SJCRH30 (cell line): ENCODE results near the gene BTBD8. TPM values are rescaled to one million over a fixed set of nuclear protein-coding genes. Genes with fewer than 3 reads are reported as not detected.
"Not testable (repeated sequence)": the region's sequence is repeated elsewhere in the genome, so short reads cannot be mapped to it uniquely, and the experiment has no call there.

Experiments
- DNase-seq, 2 experiments: peaks; one replicate each; pipeline ENCODE4 v3.0.0-alpha.2; 2015 to 2020
- H3K27ac ChIP-seq: fragments of 250-450 bp; sonication (Bioruptor Pico); 2 replicates; pipeline ENCODE4 v1.5.1; 2020; ENCODE audit warnings: mild to moderate bottlenecking, moderate library complexity
- H3K27me3 ChIP-seq: fragments of 250-450 bp; sonication (Bioruptor Pico); 2 replicates; pipeline ENCODE4 v1.5.1; 2020; ENCODE audit warnings: mild to moderate bottlenecking, moderate library complexity
- H3K36me3 ChIP-seq: fragments of 250-450 bp; sonication (Bioruptor Pico); 2 replicates; pipeline ENCODE4 v1.5.1; 2020; ENCODE audit warnings: mild to moderate bottlenecking, moderate library complexity
- H3K4me1 ChIP-seq: fragments of 250-450 bp; sonication (Bioruptor Pico); 2 replicates; pipeline ENCODE4 v1.5.1; 2020; ENCODE audit warnings: mild to moderate bottlenecking, moderate library complexity
- H3K4me3 ChIP-seq: fragments of 250-450 bp; sonication (Bioruptor Pico); 2 replicates; pipeline ENCODE4 v1.5.1; 2020; ENCODE audit warnings: mild to moderate bottlenecking, moderate library complexity
- H3K9me3 ChIP-seq: fragments of 250-450 bp; sonication (Bioruptor Pico); replicated peaks from 2 replicates; pipeline ENCODE4 v1.5.1; 2020; ENCODE audit warnings: mild to moderate bottlenecking, moderate library complexity
- total RNA-seq: library from RNA; depleted of rRNA; stranded (reverse); fragments of >200 nt; shearing (Covaris generic); gene quantifications from 2 replicates; pipeline ENCODE4 v1.2.3, GENCODE V29; 2014

Gene BTBD8
- total RNA-seq, 1 experiment from 2014 or later: 0.73 TPM

DNA sequence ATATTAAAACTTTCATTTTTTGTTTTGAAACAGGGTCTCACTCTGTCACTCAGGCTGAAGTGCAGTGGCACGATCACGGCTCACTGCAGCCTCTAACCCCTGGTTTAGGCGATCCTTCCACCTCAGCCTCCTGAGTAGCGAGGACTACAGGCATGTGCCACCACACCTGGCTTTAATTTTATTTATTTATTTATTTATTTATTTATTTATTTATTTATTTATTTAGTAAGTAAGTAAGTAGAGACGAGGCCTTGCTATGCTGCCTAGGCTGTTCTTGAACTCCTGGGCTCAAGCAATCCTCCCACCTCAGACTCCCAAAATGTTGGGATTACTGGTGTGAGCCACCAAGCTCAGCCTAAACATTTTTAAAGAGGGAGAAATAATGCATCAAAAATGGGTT lies 3.8 kb upstream of the BTBD8 start:
- Histone ChIP-seq H3K36me3 (no peaks in the 10 kb centered on the region), H3K4me1 (no peaks in the 10 kb centered on the region), H3K27me3 (no peaks in the 10 kb centered on the region)

DNA sequence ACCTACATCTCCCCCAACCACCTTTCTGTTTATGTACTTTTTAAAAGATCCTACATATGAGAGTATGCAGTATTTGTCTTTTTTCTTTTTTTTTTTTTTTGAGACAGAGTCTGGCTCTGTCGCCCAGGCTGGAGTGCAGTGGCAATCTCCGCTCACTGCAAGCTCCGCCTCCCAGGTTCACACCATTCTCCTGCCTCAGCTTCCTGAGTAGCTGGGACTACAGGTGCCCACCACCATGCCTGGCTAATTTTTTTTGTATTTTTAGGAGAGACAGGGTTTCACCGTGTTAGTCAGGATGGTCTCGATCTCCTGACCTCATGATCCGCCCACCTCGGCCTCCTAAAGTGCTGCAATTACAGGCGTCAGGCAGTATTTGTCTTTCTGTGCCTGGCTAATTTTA lies 2.1 kb upstream of the BTBD8 start:
- not testable (repeated sequence) for H3K4me3 ChIP-seq, DNase-seq, H3K9me3 ChIP-seq, H3K36me3 ChIP-seq, H3K4me1 ChIP-seq, H3K27ac ChIP-seq, H3K27me3 ChIP-seq

More for the DNA sequence above, 3.8 kb upstream of the BTBD8 start:
- no peak for DNase-seq
- Histone ChIP-seq H3K27ac (no peak overlapping the region), H3K4me3 (no peak overlapping the region), H3K9me3 (no peaks in the 10 kb centered on the region)

DNA sequence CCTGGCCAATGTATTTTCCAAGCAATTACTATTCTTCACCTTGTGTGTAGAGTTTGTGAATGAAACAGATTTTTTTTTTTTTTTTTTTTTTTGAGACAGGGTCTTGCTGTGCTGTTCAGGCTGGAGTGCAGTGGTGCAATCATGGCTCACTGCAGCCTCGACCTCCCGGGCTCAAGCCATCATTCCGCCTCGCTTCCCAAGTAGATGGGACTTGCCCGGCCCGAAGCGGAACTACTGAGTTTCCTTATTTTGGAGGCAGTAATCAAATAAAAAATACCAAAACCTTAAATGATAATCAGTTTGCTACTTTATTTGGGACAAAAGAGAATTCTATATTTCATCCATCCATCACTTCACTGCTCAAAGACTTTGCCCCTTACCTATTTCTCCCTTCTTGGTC lies 704 bp upstream of the BTBD8 start:
- no peaks in the 10 kb centered on the region for H3K27me3 ChIP-seq
- no peak for DNase-seq
- H3K4me1 ChIP-seq: no peaks in the 10 kb centered on the region
- H3K4me3 ChIP-seq: peak overlapping the region; percentile 78
- H3K9me3 ChIP-seq: no peaks in the 10 kb centered on the region
- no peaks in the 10 kb centered on the region for H3K36me3 ChIP-seq
- no peak overlapping the region for H3K27ac ChIP-seq

DNA sequence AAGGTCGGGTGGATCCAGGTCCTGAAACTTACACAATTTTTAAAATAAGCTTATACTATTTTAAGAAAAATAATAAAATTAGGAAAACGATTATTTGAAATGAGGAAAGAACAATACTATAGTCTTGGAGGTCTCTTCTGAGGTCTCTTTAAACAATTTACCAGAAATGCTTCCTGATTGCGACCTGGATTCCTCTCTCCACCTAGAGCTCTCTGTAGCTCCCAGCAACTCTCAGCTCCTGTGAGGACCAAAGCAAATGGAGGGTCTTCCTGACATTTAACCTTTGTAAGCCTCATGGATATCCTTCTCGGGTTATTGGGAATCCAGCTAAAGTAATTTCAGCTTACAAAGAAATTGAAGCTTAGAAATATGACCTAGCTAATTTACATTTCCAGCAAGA lies 886 bp downstream of the BTBD8 start:
- Histone ChIP-seq H3K27me3 (no peaks in the 10 kb centered on the region), H3K36me3 (no peaks in the 10 kb centered on the region), H3K4me1 (no peaks in the 10 kb centered on the region), H3K9me3 (0 out of 2 replicates have a peak, but pooled peaks cover 4% of the 10 kb centered on the region), H3K4me3 (peak overlapping the region; percentile 78), H3K27ac (no peak overlapping the region)
- no peak for DNase-seq

DNA sequence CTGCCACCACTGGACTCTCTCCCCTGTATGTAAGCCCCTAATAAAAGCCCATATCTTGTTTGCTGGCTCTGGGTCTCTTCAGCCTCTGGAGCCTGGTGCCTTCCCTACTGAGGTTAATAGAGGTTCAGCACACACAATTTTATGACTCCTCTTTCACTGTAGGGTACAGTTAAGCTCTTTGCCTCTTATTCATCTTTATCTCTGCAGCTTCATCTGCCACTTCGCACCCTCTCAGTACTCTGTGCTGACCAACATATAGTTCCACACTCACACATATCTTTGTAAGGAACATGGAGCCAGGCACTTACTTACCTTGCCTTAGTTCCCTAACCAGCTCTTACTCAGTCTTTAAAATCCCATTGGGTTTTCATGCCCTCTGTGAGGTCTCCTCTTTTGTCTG lies 4.5 kb downstream of the BTBD8 start:
- Histone ChIP-seq H3K4me1 (no peaks in the 10 kb centered on the region), H3K27me3 (no peaks in the 10 kb centered on the region), H3K36me3 (no peaks in the 10 kb centered on the region), H3K9me3 (0 out of 2 replicates have a peak, but pooled peaks cover 4% of the 10 kb centered on the region), H3K27ac (no peak overlapping the region), H3K4me3 (no peak overlapping the region)
- no peak for DNase-seq

DNA sequence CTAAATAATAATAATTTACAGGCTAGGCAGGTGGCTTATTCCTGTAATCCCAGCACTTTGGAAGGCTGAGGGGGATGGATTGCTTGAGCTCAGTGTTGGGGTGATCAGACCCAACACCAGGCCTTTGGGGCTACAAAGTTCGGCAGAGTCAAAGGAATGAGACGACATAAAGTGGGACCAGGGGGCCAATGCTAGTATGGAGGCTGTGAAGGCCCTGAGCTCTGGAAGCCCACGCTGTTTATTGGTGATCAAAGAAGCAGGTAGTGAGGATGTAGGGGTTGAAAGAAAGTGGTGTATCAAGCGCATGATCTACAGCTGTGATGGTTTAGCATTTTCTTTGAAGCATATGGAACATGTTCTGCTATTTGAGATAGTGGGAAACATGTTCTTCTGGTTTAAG lies 5.6 kb downstream of the BTBD8 start:
- DNase-seq: no peak
- 0 out of 2 replicates have a peak, but pooled peaks cover 4% of the 10 kb centered on the region for H3K9me3 ChIP-seq
- no peaks in the 10 kb centered on the region for H3K27me3 ChIP-seq
- H3K27ac ChIP-seq: no peak overlapping the region
- H3K4me3 ChIP-seq: no peak overlapping the region
- H3K36me3 ChIP-seq: no peaks in the 10 kb centered on the region
- H3K4me1 ChIP-seq: no peaks in the 10 kb centered on the region

DNA sequence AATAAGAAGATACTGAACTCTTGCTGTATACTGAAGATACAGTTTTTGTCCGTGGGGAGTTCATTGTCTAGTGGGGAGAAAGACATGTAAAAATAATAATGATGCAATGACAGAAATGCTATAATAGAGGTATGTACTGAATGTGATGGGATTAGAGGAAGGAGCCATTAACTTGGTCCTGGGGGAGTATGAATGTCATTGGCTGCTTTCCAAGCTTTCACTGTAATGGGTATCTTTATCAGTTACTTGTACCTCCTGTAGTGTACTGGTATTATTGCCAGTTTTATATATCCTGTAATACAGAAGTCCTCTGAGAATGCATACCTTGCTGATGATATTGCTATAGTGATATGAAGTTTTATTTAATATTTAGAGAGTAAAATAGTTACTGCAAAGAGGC lies 7.4 kb downstream of the BTBD8 start:
- H3K4me1 ChIP-seq: no peaks in the 10 kb centered on the region
- H3K4me3 ChIP-seq: no peak overlapping the region
- no peak overlapping the region for H3K27ac ChIP-seq
- peak in 1 of 2 experiments; percentile 6 for DNase-seq
- 0 out of 2 replicates have a peak, but pooled peaks cover 4% of the 10 kb centered on the region for H3K9me3 ChIP-seq
- no peaks in the 10 kb centered on the region for H3K27me3 ChIP-seq
- no peaks in the 10 kb centered on the region for H3K36me3 ChIP-seq

DNA sequence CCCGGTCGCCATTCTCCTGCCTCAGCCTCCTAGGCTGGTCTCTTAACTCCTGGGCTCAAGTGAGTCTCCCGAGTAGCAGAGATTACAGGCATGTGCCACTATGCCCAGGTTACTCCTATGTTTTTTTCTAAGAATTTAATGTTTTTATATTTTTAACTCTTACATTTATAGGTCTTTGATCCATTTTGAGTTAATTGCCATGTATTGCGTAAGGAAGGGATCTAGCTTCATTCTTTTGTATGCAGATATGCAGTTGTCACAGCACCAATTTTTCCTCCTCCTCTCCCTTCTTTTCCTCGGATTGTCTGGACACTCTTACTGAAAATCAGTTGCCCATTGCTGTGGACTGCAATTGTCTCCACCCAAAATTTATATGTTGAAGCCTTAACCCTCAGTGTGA lies 11.5 kb downstream of the BTBD8 start:
- H3K27ac ChIP-seq: no peak overlapping the region
- no peaks in the 10 kb centered on the region for H3K27me3 ChIP-seq

DNA sequence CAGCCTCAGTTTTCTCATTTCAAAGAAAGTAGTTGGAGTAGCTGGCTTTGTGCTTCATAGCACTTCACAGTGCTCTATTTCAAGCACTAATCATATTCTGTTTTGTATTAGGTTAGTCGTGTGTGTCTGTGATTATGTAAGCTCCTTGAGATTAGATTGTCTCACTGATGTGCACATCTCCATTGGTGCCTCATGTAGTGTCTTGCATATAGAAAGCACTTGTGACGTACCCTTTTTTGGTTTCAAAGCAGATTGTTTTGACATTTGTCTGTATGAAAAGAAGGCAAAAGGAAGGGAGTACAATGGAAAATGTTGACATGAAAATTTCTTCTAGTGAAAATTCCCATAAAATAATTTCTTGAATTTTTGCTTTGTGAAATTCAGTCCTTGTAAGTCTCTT lies 13.9 kb downstream of the BTBD8 start:
- H3K4me1 ChIP-seq: no peaks in the 10 kb centered on the region
- H3K36me3 ChIP-seq: no peaks in the 10 kb centered on the region
- H3K4me3 ChIP-seq: no peak overlapping the region
- DNase-seq: no peak
- no peaks in the 10 kb centered on the region for H3K9me3 ChIP-seq
- H3K27ac ChIP-seq: no peak overlapping the region
- H3K27me3 ChIP-seq: no peaks in the 10 kb centered on the region

More for the DNA sequence above, 11.5 kb downstream of the BTBD8 start:
- DNase-seq: no peak
- H3K36me3 ChIP-seq: no peaks in the 10 kb centered on the region
- H3K4me1 ChIP-seq: no peaks in the 10 kb centered on the region
- H3K9me3 ChIP-seq: no peaks in the 10 kb centered on the region
- no peak overlapping the region for H3K4me3 ChIP-seq

DNA sequence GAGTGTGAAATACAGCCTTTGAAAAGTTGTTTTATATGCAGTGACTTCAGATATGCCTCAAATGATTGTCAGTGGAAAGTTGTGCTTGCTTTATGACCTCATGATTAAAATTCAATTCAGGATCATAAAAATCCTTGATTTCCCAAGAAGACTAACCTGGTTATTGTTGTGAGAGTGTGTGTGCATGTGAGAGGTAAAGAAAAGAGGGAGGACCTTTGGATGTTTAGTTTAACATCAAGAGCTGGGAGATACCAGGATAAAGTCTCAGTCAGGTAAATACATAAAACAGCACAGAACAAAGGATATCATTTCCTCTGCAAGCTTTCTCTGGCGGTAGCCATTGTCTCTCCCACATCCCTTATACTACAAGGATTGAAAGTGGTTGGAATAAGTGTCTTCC lies 14.4 kb downstream of the BTBD8 start:
- no peak for DNase-seq
- Histone ChIP-seq H3K27me3 (no peaks in the 10 kb centered on the region), H3K4me1 (no peaks in the 10 kb centered on the region), H3K4me3 (no peak overlapping the region), H3K36me3 (no peaks in the 10 kb centered on the region), H3K27ac (no peak overlapping the region), H3K9me3 (no peaks in the 10 kb centered on the region)

DNA sequence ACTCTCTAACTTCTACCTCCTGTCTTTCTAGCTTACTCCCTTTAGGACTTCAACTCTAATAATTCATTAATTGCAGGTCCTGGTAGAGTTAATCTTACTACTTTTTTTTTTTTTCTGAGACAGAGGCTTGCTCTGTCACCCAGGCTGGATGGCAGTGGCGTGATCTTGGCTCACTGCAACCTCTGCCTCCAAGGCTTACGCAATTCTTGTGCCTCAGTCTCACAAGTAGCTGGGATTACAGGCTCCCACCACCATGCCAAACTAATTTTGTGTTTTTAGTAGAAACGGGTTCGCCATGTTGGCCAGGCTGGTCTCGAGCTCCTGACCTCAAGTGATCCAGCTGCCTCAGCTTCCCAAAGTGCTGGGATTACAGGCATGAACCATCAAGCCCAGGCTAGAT lies 15.7 kb downstream of the BTBD8 start:
- H3K27me3 ChIP-seq: no peaks in the 10 kb centered on the region
- no peak for DNase-seq
- H3K9me3 ChIP-seq: no peaks in the 10 kb centered on the region
- H3K36me3 ChIP-seq: no peaks in the 10 kb centered on the region
- H3K4me3 ChIP-seq: no peak overlapping the region
- H3K27ac ChIP-seq: no peak overlapping the region
- H3K4me1 ChIP-seq: no peaks in the 10 kb centered on the region

DNA sequence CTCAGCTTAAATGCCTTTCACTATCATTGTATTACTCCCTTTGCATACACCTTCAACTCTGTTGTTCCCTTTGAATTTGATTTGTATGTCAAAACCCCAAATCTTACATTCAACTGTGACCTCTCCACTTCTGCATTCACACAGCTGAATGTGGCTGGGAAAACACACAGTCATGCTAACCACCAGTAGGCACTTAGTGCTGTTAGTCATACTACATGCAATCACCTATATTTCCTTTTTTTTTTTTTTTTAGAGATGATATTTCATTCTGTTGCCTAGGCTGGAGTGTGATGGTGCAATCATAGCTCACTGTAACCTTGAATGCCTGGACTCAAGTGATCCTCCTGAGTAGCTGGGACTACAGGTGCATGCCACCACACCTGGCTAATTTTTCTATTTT lies 16.2 kb downstream of the BTBD8 start:
- Histone ChIP-seq H3K27ac (no peak overlapping the region), H3K36me3 (no peaks in the 10 kb centered on the region), H3K9me3 (no peaks in the 10 kb centered on the region), H3K27me3 (no peaks in the 10 kb centered on the region), H3K4me1 (no peaks in the 10 kb centered on the region), H3K4me3 (no peak overlapping the region)
- no peak for DNase-seq

DNA sequence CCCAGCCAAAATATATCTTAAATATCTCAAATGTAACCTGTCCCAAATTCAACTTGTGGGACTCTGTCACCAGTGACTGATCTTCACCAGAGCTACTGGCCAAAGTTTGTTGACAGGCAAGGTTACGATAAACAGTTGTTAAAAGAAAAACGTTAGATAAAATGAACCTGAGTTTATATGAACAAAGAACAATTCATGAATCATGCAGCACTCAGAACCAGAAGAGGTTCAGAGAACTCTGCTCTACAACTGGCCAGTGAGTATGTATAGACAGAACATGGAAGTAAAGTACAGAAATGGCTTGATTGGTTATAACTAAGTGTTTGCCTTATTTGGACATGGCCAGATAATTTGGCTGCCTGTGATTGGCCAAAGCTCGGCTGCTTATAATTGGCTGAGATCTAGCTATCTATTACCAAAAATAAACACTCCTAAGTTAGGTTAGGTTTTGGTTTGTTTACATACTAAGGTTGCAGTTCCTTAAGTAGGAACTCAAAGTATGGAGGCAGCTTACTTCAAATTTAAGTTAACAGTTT lies 25.5 kb downstream of the BTBD8 start:
- no peak for DNase-seq
- Histone ChIP-seq H3K4me1 (no peaks in the 10 kb centered on the region), H3K27ac (no peak overlapping the region), H3K9me3 (no peaks in the 10 kb centered on the region), H3K36me3 (no peaks in the 10 kb centered on the region), H3K4me3 (no peak overlapping the region), H3K27me3 (no peaks in the 10 kb centered on the region)

DNA sequence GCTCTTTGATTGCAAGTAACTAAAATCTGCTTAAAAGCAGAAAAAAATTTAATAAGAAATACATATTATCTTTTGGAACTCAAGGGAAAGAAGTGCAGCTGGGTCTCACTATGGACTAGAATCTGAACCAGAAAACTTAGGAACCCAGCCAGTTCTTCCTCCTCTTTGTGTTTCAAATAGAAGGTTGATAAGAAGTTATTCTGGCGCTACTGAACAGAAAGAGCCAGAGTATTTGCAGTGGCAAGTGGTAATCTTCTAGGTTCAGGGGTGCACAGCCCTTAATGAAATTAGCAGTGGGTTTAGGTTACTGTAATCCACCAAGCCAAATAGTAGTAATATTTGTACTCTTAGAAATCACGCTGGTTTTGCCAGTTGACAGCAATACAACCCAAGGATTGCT lies 28.5 kb downstream of the BTBD8 start:
- Histone ChIP-seq H3K4me1 (no peaks in the 10 kb centered on the region), H3K36me3 (no peaks in the 10 kb centered on the region), H3K9me3 (no peaks in the 10 kb centered on the region), H3K27me3 (no peaks in the 10 kb centered on the region), H3K4me3 (no peak overlapping the region), H3K27ac (no peak overlapping the region)
- DNase-seq: no peak

DNA sequence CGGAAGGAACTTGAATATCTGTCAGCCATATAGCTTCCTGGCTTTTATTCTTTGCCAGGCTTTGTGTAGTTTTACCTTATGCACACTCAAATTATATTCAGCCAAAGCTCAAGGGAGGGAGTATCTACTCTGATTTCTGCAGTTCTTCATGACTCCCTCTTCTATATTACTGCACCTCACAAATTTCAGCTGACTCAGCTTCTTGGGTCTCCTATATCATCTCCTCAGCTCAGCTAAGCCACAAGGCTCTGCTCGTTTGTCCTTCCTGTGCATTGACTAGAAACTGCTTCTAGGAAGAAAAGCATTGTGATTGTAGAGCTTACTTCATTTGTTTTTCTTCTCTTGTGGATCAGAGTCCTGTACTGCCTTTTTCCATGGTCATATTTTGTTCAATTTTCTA lies 37.4 kb downstream of the BTBD8 start:
- no peak overlapping the region for H3K4me3 ChIP-seq
- H3K4me1 ChIP-seq: no peaks in the 10 kb centered on the region
- no peaks in the 10 kb centered on the region for H3K36me3 ChIP-seq
- H3K9me3 ChIP-seq: no peaks in the 10 kb centered on the region
- no peaks in the 10 kb centered on the region for H3K27me3 ChIP-seq
- H3K27ac ChIP-seq: no peak overlapping the region
- DNase-seq: no peak

DNA sequence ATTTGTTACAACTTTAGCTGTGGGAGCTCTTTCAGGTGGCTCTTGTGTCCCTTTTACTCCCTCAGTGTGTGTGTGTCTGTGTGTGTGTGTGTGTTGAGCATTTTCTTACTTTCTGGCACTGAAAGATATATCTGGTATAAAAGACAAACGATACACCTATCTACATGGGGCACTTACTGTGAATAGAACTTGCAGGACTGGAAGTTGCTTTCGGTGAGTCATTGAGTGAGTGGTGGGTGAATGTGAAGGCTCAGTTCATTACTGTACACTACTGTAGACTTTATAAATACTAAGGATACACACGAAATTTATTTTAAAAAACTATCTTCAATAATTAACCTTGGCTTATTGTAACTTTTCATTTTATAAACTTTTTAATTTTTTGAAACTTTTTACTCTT lies 38.7 kb downstream of the BTBD8 start:
- Histone ChIP-seq H3K9me3 (no peaks in the 10 kb centered on the region), H3K27me3 (no peaks in the 10 kb centered on the region), H3K4me1 (no peaks in the 10 kb centered on the region), H3K4me3 (no peak overlapping the region), H3K27ac (no peak overlapping the region), H3K36me3 (no peaks in the 10 kb centered on the region)
- DNase-seq: no peak
